Stimulated activated CD4-positive, alpha-beta T cell treated with anti-CD3 and anti-CD28 coated beads, Interleukin-15, amount 100 ng/mL, for 1 hour (primary cell): ENCODE data around the gene KRTAP20-2.

Experiments used
- DNase-seq, 2 donors: peaks; one replicate each; pipeline ENCODE4 v3.0.0-alpha.2; 2020; ENCODE audit warnings: low read depth in 1 of 2, low spot score in 1 of 2

The KRTAP20-2 gene

GRCh38 chr21:30634906-30635305 is at the start of gene KRTAP20-2:
Gene KRTAP20-2, plus strand, starts transcription at chr21:30635206. Its CDS starts 58 bp downstream, at chr21:30635264.
- DNase-seq, result no peak

- no peak for DNase-seq
These were observed 44.7 kb upstream of the KRTAP20-2 start, which contains the start of gene KRTAP22-2 for GRCh38 chr21:30590297-30590696. Gene KRTAP22-2, minus strand, starts transcription at chr21:30590397.

- no peak for DNase-seq
These were observed 42.9 kb upstream of the KRTAP20-2 start, which contains the start of gene KRTAP6-3 for GRCh38 chr21:30592140-30592539. Gene KRTAP6-3, plus strand, starts transcription at chr21:30592440. Its CDS starts 6 bp downstream, at chr21:30592446.

- DNase-seq, result no peak
These were observed 36.2 kb upstream of the KRTAP20-2 start, which contains the start of gene KRTAP6-2 for GRCh38 chr21:30598802-30599201. Gene KRTAP6-2, minus strand, starts transcription at chr21:30598902. Its CDS starts 28 bp downstream, at chr21:30598874.

GRCh38 chr21:30600787-30601186 is 34.2 kb upstream of the KRTAP20-2 start, which contains the start of gene KRTAP22-1:
Gene KRTAP22-1, plus strand, starts transcription at chr21:30601087.
- DNase-seq, result no peak

- DNase-seq, result no peak
These were observed 29.0 kb upstream of the KRTAP20-2 start for GRCh38 chr21:30605968-30606367.

- DNase-seq, result no peak
These were observed 22.9 kb upstream of the KRTAP20-2 start for GRCh38 chr21:30612132-30612531.

GRCh38 chr21:30613836-30614235 is 21.2 kb upstream of the KRTAP20-2 start, which contains the start of gene KRTAP6-1:
Gene KRTAP6-1, minus strand, starts transcription at chr21:30613930. Its CDS starts 26 bp downstream, at chr21:30613904.
- DNase-seq, result no peak

GRCh38 chr21:30615199-30615598 is 19.8 kb upstream of the KRTAP20-2 start:
- no peak for DNase-seq

- no peak for DNase-seq
These were observed 18.9 kb upstream of the KRTAP20-2 start, which contains the start of gene KRTAP20-1 for GRCh38 chr21:30616125-30616524. Gene KRTAP20-1, plus strand, starts transcription at chr21:30616425. Its CDS starts 30 bp downstream, at chr21:30616455.

- no peak for DNase-seq
These were observed 14.9 kb upstream of the KRTAP20-2 start for GRCh38 chr21:30620080-30620479.

- no peak for DNase-seq
These were observed 14.5 kb upstream of the KRTAP20-2 start, which contains the start of gene KRTAP20-4 for GRCh38 chr21:30620522-30620921. Gene KRTAP20-4, plus strand, starts transcription at chr21:30620627.

- no peak for DNase-seq
These were observed 11.6 kb upstream of the KRTAP20-2 start for GRCh38 chr21:30623362-30623761.

GRCh38 chr21:30625449-30626165 is 9.4 kb upstream of the KRTAP20-2 start:
- DNase-seq, result no peak

GRCh38 chr21:30628109-30628508 is 6.9 kb upstream of the KRTAP20-2 start:
- DNase-seq, result no peak

GRCh38 chr21:30629200-30629599 is 5.8 kb upstream of the KRTAP20-2 start:
- DNase-seq, result no peak

GRCh38 chr21:30638686-30639085 is 3.7 kb downstream of the KRTAP20-2 start:
- DNase-seq, result no peak

GRCh38 chr21:30642564-30642963 is 7.6 kb downstream of the KRTAP20-2 start, which contains the start of gene KRTAP20-3:
Gene KRTAP20-3, plus strand, starts transcription at chr21:30642864.
- no peak for DNase-seq

- DNase-seq, result no peak
These were observed 12.0 kb downstream of the KRTAP20-2 start for GRCh38 chr21:30646904-30647414.

GRCh38 chr21:30652891-30653290 is 17.9 kb downstream of the KRTAP20-2 start:
- no peak for DNase-seq

GRCh38 chr21:30668776-30669175 is 33.8 kb downstream of the KRTAP20-2 start:
- DNase-seq, result no peak
